Psoas muscle (tissue), 8 donors: ENCODE data around the gene ZNF160. TPM values are rescaled to one million over a fixed set of nuclear protein-coding genes. Genes with fewer than 3 reads are reported as not detected.

Source experiments
- ATAC-seq, 4 donors: fragments of 200-7000 bp; cut with Tn5 transposase; one replicate each; pipeline ENCODE4 v1.9.1; 2020; ENCODE audit warnings: moderate library complexity in 3 of 4, mild to moderate bottlenecking in 2 of 4
- DNase-seq, 2 donors: peaks; one replicate each; pipeline ENCODE4 v3.0.0-alpha.2; 2020
- H3K27ac ChIP-seq: fragments of 200-600 bp; one replicate; pipeline ENCODE4 v1.8.0; 2022
- H3K27me3 ChIP-seq, 3 donors: fragments of 200-600 bp in 1 of 3; one replicate each; pipeline versions ENCODE4 v1.6.1 to v1.8.0; 2013 to 2022; ENCODE audit warnings: low read length in 2 of 3, mild to moderate bottlenecking in 2 of 3, moderate library complexity in 1 of 3; ENCODE audit not compliant: insufficient read depth in 3 of 3
- H3K36me3 ChIP-seq, 2 donors: fragments of 200-600 bp in 1 of 2; one replicate each; pipeline versions ENCODE4 v1.6.1 to v1.8.0; 2013 to 2022; ENCODE audit warnings: low read depth in 1 of 2, mild to moderate bottlenecking in 1 of 2, moderate library complexity in 1 of 2; ENCODE audit not compliant: insufficient read depth in 1 of 2
- H3K4me1 ChIP-seq: fragments of 200-600 bp; one replicate; pipeline ENCODE4 v1.8.0; 2022
- H3K4me3 ChIP-seq: fragments of 200-600 bp; one replicate; pipeline ENCODE4 v1.8.0; 2022; ENCODE audit warnings: mild to moderate bottlenecking
- H3K9me3 ChIP-seq: fragments of 200-600 bp; one replicate; pipeline ENCODE4 v1.8.0; 2022
- CTCF ChIP-seq: fragments of 200-600 bp; IDR thresholded peaks from one replicate; pipeline ENCODE4 v1.8.0; 2022; ENCODE audit warnings: antibody characterized with exemption
- WGBS, 3 donors: extraction: QIAGEN DNeasy Blood & Tissue Kit; methylation state at CpG; one replicate each; pipeline versions ENCODE4 v1.1.6 to v1.1.7; 2013; 5-methylcytosine and 5-hydroxymethylcytosine counted together
- intact Hi-C, 2 donors: fragments of 100-400 bp; cut with DNase I; formaldehyde crosslinking; loops; one replicate each; pipeline versions ENCODE4 v1.11.0 to v1.14.2; 2022
- polyA plus RNA-seq, 3 donors: library from polyadenylated mRNA; stranded (reverse); fragments of 200-250 nt; gene quantifications; one replicate each; pipeline ENCODE4 v1.2.3, GENCODE V29; 2013
- total RNA-seq, 4 donors: library from RNA; stranded (reverse); fragmentation: NEBNext Ultra II Directional in 2 of 4; extraction: Animal tissue kit (Norgen Biotek cat#: 25700) in 2 of 4; gene quantifications; one replicate each; pipeline versions ENCODE4 v1.2.1 to v1.2.4, GENCODE V29; 2021 to 2023
- donor health status: healthy with polysubstance abuse.
- donor health status: DM: no; HTN: no; CAD: no; lungs with moderate emphysema.
- donor health status: Bipolar disorder and iron deficiency.
- donor health status: healthy.
- donor health status: DM: yes; HTN: yes; CAD: no.
- donor health status: DM: no; HTN: no; CAD: no.
- donor health status: DM: no; HTN: no; CAD: no.
- donor health status: DM: yes; HTN: yes; CAD: no.

ZNF160 gene
- total and polyA plus RNA-seq, 7 donors = 4.9 to 12.9 (median 8.6) TPM

- H3K27me3 ChIP-seq = no peaks in the 10 kb centered on the region
- TF ChIP-seq CTCF = no peak
- H3K36me3 ChIP-seq = peaks cover 3 to 94% of the 10 kb centered on the region in 2 donors
- ATAC-seq (peak in 3 of 4 donors; percentile 34 to 72 (median 52)), DNase-seq (peak; percentile 49 to 73)
- intact Hi-C loops = no loop called here
- H3K9me3 ChIP-seq = no peaks in the 10 kb centered on the region
- H3K4me1 ChIP-seq = no peaks in the 10 kb centered on the region
- no peak overlapping the region for H3K4me3 ChIP-seq
- peak overlapping the region; percentile 61 for H3K27ac ChIP-seq
- 44 to 64% (median 54%) methylated on average over 5 of the region's 5 CpGs for WGBS, 3 donors
Observed at GRCh38 chr19:53086949-53087348, 16.3 kb downstream of the ZNF160 start.

GRCh38 chr19:53085496-53085895 lies 17.7 kb downstream of the ZNF160 start:
- Histone ChIP-seq H3K9me3 (peaks cover 7% of the 10 kb centered on the region), H3K27ac (no peak overlapping the region), H3K36me3 (peaks cover 6 to 81% of the 10 kb centered on the region in 2 donors), H3K4me3 (no peak overlapping the region), H3K27me3 (no peaks in the 10 kb centered on the region), H3K4me1 (no peaks in the 10 kb centered on the region)
- 95% methylated on average over 7 of the region's 7 CpGs for WGBS, 3 donors
- TF ChIP-seq CTCF = no peak
- DNase-seq (no peak), ATAC-seq (no peak)
- intact Hi-C loops = no loop called here

- H3K36me3 ChIP-seq = peaks cover 4 to 57% of the 10 kb centered on the region in 2 donors
- H3K4me3 ChIP-seq = no peak overlapping the region
Observed at GRCh38 chr19:53082929-53083328, 20.3 kb downstream of the ZNF160 start.

GRCh38 chr19:53079313-53079924 lies 23.8 kb downstream of the ZNF160 start:
- H3K27ac ChIP-seq = no peak overlapping the region
- H3K9me3 ChIP-seq = peaks cover 13% of the 10 kb centered on the region
- 62 to 67% (median 65%) methylated on average over 8 of the region's 8 CpGs for WGBS, 3 donors
- H3K4me1 ChIP-seq = peaks cover 2% of the 10 kb centered on the region
- no peak for DNase-seq
- ATAC-seq = no peak
- no peak overlapping the region for H3K4me3 ChIP-seq
- intact Hi-C loops = no loop called here
- H3K36me3 ChIP-seq = peaks cover 4 to 37% of the 10 kb centered on the region in 2 donors
- no peaks in the 10 kb centered on the region for H3K27me3 ChIP-seq
- TF ChIP-seq CTCF = no peak

More at GRCh38 chr19:53082929-53083328, 20.3 kb downstream of the ZNF160 start:
- intact Hi-C loops = no loop called here
- 94 to 100% (median 94%) methylated on average over 3 of the region's 3 CpGs for WGBS, 3 donors
- ATAC-seq (no peak), DNase-seq (no peak)
- Histone ChIP-seq H3K9me3 (peaks cover 13% of the 10 kb centered on the region), H3K27ac (no peak overlapping the region), H3K4me1 (peaks cover 2% of the 10 kb centered on the region), H3K27me3 (no peaks in the 10 kb centered on the region)
- no peak for TF ChIP-seq CTCF

- TF ChIP-seq CTCF = no peak
Observed at GRCh38 chr19:53078668-53079067, 24.6 kb downstream of the ZNF160 start.

More at GRCh38 chr19:53078668-53079067, 24.6 kb downstream of the ZNF160 start:
- peak in 1 of 4 donors; percentile 26 for ATAC-seq
- DNase-seq = no peak
- H3K4me1 ChIP-seq = peaks cover 2% of the 10 kb centered on the region
- peaks cover 13% of the 10 kb centered on the region for H3K9me3 ChIP-seq
- 82 to 84% (median 83%) methylated on average over 1 of the region's 1 CpG for WGBS, 3 donors
- no peak overlapping the region for H3K27ac ChIP-seq
- H3K27me3 ChIP-seq = no peaks in the 10 kb centered on the region
- no peak overlapping the region for H3K4me3 ChIP-seq
- peaks cover 4 to 37% of the 10 kb centered on the region in 2 donors for H3K36me3 ChIP-seq
- intact Hi-C loops = no loop called here
